Measurements from ENCODE around the gene ANKS1A.
"Not testable (repeated sequence)": the region's sequence is repeated elsewhere in the genome, so short reads cannot be mapped to it uniquely, and the experiment has no call there.

The ANKS1A gene

GRCh38 chr6:34924831-34925625 is 36.0 kb downstream of the ANKS1A start:
- FAIRE-seq, result no peak

DNA sequence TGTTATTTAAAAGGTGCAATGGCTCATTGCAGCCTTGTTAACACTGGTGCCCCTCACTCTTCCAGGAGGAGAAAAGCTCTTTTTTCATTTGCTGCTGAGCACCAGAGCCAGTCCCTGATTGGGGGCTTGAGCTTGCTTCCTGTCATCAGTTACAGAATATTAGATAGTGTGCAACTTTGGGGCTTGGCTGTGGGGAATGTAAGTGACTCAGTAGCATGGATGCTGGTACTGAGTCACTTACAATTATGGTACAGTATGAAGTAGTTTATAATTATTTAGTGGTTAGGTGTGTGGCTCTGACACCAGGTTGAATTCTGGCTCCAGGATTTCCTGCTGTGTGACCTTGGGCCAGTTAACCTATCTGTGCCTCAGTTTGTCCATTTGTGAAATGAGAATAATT is 37.6 kb downstream of the ANKS1A start:
- FAIRE-seq, result no peak

DNA sequence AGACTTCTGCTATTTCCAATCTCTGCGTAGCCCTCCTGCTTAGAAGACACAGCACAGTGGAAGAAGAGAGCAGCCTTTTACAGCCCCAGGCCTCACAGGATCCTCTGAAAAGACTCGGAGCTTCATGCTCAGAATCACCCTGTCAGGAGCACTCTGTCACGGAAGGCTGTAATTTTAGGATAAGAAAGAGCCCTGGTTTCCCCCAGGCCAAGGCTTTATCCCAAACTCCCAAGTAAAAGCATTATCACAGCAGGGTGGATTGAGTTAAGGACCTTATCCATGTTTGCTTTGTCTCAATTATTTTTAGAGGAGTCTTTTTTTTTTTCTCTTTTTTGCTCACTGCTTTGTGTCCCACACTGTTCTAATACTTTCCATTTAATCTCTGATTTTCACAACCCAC is 39.2 kb downstream of the ANKS1A start:
- no peak for FAIRE-seq

DNA sequence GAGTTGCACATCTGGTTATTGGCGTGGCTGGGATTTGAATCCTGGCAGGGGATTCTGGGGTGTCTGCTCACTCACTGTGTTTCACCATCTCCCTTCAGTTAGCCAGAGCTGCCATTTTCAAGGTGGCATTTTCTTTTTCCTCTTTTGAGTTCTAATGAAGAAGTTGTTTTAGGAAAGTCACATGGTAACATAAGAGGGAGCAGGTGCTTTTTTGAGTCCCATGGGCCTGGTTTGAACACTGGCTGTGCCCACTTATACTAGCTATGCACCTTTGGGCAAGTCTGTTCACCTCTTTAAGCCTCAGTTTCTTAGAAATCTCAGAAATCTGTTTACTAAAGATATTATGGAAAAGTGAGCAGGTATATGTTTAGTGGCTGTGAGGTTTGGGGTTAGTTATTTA is 39.6 kb downstream of the ANKS1A start:
- FAIRE-seq, result no peak

DNA sequence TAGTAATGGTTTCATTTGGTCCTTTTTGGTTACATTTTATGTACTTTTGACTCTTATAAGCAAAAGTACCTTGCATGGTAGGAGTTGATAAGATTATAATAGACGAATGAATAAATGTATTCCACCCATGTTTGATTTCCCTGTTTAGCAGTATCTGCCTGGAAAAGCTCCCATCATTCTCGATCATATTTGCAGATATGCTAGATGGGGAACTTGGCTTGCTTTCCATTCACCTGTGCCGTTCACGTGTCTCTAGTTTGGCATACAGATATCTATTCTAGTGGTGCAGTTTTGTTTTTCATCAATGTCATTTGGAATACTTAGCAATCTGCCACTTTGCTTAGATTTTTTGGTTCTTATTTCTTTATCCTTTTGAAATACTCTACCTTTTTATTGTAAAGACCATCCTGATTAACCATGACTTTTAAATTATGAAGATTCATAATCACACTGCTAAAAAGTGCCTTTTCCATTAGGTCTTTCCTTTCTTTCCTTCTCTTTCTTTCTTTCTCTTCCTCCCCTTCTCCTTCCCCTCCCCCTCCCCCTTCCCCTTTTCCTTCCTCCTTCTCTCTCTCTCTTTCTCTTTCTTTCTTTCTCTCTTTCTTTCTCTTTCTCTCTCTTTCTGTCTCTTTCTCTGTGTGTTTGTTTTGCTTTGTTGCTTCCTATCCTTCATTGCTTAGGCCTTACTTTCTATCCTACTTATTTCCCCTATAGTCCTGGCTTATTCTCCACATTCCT is 40.4 kb downstream of the ANKS1A start:
- no peak for FAIRE-seq

- FAIRE-seq, result no peak
These were observed 41.2 kb downstream of the ANKS1A start for GRCh38 chr6:34930221-34930620.

GRCh38 chr6:34932202-34932601 is 43.1 kb downstream of the ANKS1A start:
- not testable (repeated sequence) for FAIRE-seq

DNA sequence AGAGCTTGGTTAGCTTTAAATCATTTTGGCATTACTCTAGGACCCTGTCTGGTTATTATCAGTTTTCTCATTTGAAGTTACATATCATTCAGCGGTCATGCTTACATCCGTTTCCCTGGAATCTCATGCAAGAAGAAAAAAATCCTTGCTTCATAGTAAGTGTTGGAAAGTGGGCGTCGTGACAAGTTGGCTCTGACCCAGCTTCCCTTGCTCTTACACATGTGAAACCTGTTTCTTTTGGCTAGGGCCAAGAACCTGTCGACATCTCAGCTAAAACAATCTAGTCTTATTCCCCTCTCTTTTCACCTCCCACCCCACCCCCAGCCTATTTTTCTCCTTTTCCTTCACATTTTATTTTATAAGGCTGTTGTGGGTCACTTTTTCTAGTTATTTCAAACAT is 45.5 kb downstream of the ANKS1A start:
- FAIRE-seq, result no peak

- FAIRE-seq, result no peak
These were observed 49.2 kb downstream of the ANKS1A start for GRCh38 chr6:34938268-34938667.

DNA sequence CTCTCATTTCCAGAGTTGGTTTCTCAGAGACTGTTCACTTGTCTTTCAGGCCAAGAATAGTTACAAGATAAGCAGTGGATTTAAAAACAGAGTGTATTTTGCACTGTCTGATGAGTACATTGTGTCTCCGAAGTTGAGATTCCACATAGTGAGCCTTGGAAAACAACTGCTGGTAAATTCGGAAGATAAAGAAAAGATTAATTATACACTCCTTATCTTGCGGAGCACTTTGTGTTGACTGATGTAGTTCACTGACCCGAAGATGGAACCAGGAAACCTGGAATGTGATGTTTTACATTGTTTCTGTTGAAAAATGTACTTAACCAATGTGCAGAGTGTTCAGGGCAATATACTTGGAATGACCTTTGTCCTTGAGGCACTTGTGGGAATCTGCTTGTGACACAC is 51.0 kb downstream of the ANKS1A start:
- no peak for FAIRE-seq

- no peak for FAIRE-seq
These were observed 52.4 kb downstream of the ANKS1A start for GRCh38 chr6:34941421-34941820.

DNA sequence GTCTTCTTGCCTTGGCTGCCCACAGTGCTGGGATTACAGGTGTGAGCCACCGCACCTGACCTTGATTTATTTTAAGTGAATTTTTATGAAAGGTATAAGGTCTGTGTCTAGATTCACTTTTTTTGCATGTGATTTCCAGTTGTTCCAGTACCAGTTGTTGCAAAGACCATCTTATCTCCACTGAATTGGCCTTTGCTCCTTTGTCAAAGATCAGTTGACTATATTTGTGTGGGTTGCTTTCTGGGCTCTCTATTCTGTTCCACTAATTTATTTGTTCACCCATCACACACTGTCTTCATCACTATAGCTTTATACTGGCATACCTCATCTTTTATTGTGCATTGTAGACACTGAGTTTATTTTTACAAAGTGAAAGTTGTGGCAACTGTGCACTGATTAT is 56.3 kb downstream of the ANKS1A start:
- FAIRE-seq, result no peak

GRCh38 chr6:34947561-34947960 is 58.5 kb downstream of the ANKS1A start:
- no peak for FAIRE-seq

DNA sequence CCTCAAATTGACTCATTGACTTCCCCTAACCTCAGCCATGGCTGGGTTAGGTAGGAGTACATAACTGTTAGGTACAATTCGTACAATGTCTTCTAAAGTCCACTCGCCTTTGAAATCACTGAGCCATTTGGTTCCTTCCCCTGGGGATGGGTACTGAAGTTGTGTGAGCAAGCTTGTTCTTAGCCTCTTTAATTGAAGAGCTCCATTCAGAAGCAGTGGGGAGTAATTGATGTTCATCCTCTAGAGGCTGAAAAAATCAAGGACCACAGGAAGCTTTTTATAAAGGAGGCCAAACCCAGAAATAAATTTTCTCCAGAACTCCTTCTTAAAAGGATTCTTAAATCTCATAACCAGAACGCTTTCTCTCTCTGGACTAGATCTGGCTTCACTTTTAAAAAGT is 60.6 kb downstream of the ANKS1A start:
- FAIRE-seq, result no peak

DNA sequence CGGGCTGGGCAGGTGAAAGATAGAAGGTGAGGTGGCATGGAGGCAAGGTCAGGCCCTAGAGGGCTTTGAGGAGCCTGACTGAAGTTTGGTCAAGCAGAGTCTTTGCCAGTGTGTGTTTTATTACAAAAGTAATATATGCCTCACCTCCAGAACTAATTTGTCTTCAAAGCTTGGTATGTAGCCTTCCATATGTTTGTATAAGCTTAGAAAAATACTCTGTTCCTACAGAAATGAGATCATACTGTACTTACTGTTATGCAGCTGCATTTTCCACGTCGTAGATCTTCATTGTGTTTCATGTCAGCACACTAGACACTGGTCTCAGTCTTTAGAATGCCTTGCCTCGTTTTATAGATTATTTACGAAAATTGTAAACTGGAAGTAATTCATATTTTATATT is 61.8 kb downstream of the ANKS1A start:
- FAIRE-seq, result no peak

DNA sequence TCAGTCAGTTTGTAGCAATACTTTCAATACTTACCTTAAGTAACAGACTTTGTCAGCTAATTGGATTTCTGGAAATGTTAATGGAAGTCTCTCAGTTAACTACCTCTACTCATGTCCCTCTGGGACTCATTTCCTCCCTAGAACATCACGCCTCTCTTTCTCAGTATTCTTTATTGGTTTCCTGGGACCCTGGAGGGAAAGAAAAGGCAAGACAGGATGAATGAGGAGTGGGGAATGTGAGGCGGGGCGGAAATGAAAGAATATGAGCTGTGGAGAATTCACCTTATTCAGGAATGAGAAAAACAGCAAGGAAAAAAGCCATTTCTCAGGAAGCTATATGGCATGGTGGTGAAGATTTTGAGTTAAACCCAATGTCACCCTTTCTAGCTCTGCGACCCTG is 62.7 kb downstream of the ANKS1A start:
- FAIRE-seq, result no peak

DNA sequence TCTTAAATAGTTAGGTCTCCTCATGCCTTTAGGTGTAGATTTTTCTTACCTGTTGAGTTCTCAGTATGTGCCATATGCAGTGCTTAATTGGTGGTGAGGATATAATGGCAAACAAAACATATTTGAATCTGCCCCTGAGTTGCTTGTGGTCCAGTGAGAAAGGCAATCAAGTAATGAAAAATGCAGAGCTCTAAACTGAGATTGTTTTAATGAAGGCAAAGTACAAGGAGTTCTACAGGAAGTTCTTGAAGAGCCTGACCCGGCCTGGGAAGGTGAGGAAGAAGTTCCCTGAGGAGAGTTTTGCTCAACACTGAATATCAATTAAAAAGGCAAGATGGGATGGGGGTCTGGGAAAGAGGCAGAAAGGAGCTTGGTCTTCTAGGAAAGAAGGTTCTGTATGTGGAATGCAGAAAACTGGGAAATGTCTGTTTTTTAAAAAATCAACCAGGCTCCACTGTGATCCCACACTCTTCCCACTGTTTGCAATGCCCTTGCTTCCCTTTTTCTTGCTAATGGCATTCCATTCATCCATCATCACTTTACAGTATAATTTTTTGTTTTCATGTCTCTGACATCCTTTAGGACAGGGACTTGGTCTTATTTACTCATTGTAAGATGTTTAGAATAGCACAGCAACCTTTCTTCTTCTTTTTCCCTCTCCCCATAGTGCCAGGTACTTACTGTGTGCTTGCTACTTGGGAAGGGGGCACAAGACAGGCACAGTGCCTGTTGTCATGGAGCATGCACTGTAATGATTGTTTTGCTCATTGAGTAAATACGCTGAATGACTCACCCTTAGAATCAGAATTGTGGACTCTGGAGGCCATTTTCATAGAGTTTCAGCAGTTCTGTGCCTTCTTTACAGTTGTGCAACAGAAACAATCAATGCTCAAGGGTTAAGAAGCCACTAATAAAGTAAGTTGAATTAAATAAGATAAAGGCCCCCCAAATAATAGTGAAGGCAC is 64.3 kb downstream of the ANKS1A start:
- no peak for FAIRE-seq

DNA sequence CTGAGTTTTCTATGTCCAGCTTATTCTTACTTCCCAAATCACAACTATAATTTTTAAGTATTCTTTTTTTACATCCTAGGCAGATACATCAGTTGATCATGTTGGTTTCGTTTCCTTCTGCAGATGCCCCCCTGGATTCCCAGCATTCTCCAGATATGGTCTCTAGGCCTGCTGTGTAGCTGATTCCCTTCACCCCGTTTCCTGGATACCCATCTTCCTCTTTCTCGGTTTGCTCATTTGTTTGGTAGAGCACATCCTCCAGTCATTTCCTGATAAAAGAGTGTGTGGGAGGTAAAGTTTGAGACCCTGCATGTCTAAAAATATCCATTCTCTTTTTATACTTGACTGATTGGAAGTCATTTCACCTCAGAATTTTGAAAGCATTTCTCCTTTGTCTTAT is 66.4 kb downstream of the ANKS1A start:
- FAIRE-seq, result no peak

- no peak for FAIRE-seq
These were observed 68.3 kb downstream of the ANKS1A start for GRCh38 chr6:34957231-34957783.

- FAIRE-seq, result no peak
These were observed 69.7 kb downstream of the ANKS1A start for GRCh38 chr6:34958734-34959133.

DNA sequence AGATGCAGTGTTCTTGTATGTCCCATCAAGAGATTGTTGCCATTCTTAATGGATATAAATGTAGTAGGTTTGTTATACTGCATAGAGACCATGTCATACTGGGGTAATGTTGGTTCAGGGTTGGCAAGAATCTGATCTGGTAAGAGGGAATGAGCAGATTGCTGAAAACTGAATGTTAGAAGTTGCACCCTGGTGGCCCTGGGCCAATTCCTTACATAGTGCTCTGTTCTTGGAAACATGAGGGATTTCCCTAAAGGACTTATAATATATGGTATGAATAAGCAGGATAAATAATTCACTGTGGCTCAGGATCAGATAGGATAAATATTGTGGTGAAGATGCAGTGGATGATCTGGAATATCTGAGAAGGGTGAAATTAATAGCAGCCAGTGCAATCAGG is 70.2 kb downstream of the ANKS1A start:
- FAIRE-seq, result no peak

DNA sequence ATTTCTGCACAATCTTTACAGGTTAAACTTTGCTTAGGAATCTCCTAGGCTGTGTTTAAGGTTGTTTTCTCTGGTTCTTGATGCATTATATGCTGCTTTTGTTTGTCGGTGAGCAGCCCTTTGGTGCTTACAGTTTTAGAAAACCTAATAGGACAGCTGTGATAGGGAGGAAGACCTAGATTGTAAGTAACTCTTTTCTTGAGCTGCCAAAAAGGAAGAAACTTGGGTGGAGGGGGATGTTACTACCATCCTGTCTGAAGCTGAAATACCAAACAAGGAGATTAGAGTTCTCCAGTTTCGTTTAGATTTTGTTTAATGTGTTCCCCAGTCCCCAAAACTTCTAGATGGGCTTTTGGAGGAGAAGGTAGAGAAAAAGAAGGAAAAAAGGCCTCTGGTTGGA is 72.0 kb downstream of the ANKS1A start:
- FAIRE-seq, result no peak

DNA sequence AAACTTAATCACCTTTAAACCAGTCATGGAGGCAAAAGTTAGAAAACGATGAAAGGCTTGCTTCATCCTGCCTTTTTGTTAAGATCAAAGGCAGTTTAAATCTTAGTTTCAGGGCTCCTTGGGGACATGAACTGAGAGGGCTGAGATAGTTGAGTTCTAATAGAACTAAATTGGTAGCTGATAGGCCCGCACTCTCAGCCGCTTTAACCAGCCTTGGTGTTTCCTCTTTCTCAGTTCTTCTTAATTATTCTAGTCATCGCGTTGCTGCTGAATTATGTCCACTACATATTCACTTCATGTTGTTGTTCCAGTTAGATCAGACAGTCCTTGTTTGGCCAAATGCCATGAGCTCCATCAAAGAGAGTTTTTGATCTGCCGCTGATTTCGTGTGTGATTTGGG is 72.5 kb downstream of the ANKS1A start:
- no peak for FAIRE-seq
